C1 segment of cervical spinal cord (tissue), 14 donors: ENCODE data around the gene CRISPLD2.

Experiments used
- DNase-seq, 14 donors: peaks; one replicate each; lab custom pipeline; 2025; lab: John Stamatoyannopoulos, UW

CRISPLD2 gene

DNA sequence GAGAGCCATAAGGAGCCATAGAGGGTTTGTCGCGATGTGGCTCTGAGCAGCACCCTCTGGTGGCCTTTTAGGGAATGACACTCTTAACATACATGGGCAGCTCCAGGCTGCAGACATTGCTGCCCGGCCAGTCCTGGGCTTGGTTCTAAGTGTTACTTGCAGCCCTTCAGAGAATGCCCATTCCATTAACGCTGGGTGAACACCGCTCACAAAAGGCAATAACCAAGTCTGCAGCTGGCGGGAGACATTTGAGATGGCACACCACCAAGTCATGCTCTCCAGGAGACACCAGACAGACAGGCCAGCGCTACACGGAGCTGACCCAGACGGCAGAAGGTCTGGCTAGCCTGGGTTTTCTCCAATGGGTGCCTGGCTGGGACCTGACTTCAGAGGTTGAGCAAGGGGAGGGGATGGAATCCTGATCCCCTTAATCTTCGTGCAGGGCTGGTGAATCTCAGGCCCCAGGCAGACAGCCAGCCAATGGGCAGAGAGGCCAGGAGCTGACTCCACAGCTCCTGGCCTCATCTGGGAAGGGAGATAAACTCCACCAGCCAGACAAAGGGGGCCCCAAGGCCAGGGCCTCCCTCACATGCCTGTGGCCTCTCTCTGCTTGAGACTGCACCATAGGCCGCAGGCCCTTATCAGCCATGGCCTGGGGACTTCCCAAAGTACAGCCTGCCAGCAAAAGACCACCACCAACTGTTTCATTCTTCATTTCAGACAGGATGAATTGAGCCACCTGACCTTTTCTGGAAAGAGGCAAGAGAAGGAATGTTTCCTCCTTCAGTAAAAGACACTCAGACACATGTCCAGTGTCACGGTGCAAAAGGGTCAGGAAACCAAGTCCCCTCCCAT is 132.8 kb downstream of the CRISPLD2 start:
- DNase-seq, result peak in 13 of 14 donors; percentile 6 to 74 (median 55)

DNA sequence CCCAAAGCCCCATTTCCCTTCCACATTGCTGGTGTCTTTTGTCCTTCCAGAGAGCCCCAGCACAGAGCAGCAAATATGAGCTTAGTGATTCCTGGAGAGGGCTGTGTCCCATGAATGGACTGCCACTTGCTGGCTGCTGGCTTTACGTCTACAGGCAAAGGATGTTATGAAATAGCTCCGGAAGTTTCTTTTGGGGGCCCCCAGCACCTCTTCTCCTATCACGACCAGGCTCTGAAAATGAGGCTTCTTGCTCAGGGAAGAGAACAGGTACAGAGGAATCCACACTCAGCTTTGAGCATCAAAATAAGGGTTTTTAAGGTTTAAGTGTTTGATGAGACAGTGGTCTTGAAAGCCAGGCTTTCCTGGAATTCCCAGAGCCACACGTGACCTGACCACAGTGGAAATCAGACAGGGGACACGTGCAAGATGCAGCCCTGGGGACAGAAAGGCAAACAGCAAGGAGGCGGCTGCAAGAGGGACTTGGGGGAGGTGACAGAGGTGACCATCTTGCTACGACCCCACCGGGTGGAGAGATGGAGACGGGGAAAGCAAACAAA is 133.5 kb downstream of the CRISPLD2 start:
- DNase-seq, result no peak

GRCh38 chr16:84955427-84955826 is 135.6 kb downstream of the CRISPLD2 start:
- DNase-seq, result no peak

GRCh38 chr16:84957192-84957591 is 137.4 kb downstream of the CRISPLD2 start:
- DNase-seq, result no peak

DNA sequence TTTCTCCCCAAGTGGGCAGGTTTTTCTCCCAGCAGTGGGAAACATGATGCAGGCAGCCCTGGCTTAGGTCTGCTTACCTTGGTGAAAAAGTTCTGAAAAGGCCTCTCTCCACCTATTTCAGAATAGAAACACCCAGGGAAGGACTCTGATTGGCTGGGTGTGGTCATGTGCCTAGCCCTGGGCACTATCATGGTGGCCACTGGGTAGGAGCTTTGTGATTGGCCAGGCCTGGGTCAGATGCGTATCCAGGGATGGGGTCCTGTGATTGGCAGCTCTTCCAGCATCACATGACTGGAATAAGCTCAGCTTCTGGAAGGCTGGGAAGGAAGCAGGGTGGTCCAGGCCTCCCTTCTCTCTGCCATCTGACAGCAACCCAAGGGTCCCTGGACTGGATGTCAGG is 138.0 kb downstream of the CRISPLD2 start:
- DNase-seq, result no peak
